Peyer's patch (tissue), 4 donors: ENCODE results near the gene KLHL3.

Experiments
- CTCF ChIP-seq, 6 experiments: fragments of 450-650 bp in 4 of 6; fragments of 200-600 bp in 2 of 6; sonication (generic) in 1 of 6; IDR thresholded peaks; one replicate each; pipeline ENCODE4 v1.5.1; 2017 to 2019; ENCODE audit warnings: antibody characterized with exemption in 6 of 6, mild to moderate bottlenecking in 3 of 6, moderate library complexity in 1 of 6
- POLR2A ChIP-seq, 2 donors: fragments of 450-650 bp; IDR thresholded peaks; one replicate each; pipeline ENCODE4 v1.5.1; 2017; ENCODE audit warnings: antibody characterized with exemption in 2 of 2, mild to moderate bottlenecking in 2 of 2, moderate library complexity in 2 of 2

- no peak for TF ChIP-seq CTCF (IDR thresholded peaks at IDR 0.05)
- no peak for TF ChIP-seq POLR2A (IDR thresholded peaks at IDR 0.05)
These were observed 69.4 kb downstream of the KLHL3 start for GRCh38 chr5:137666461-137666850.
